GM21528 (cell line): ENCODE data around the gene NUBPL.
"Not testable (repeated sequence)": the region's sequence is repeated elsewhere in the genome, so short reads cannot be mapped to it uniquely, and the experiment has no call there.

Source experiments
- ATAC-seq: cut with Tn5 transposase; IDR thresholded peaks from one replicate; pipeline ENCODE4 v1.9.1; 2021; ENCODE audit warnings: mild to moderate bottlenecking, moderate library complexity; ENCODE audit not compliant: unreplicated experiment, low FRiP score

The NUBPL gene

GRCh38 chr14:31718585-31718984 lies 157.4 kb downstream of the NUBPL start:
- ATAC-seq = no peak

- ATAC-seq = no peak
These were observed 157.8 kb downstream of the NUBPL start for GRCh38 chr14:31718985-31719384.

- ATAC-seq = no peak
These were observed 165.1 kb downstream of the NUBPL start for GRCh38 chr14:31726337-31726736.

GRCh38 chr14:31727797-31728196 lies 166.6 kb downstream of the NUBPL start:
- ATAC-seq = no peak

- no peak for ATAC-seq
These were observed 179.5 kb downstream of the NUBPL start for GRCh38 chr14:31740688-31741087.

GRCh38 chr14:31745741-31746140 lies 184.5 kb downstream of the NUBPL start:
- no peak for ATAC-seq

GRCh38 chr14:31746326-31746725 lies 185.1 kb downstream of the NUBPL start:
- ATAC-seq = no peak

GRCh38 chr14:31749275-31749674 lies 188.1 kb downstream of the NUBPL start:
- ATAC-seq = no peak

- not testable (repeated sequence) for ATAC-seq
These were observed 189.8 kb downstream of the NUBPL start for GRCh38 chr14:31751047-31751446.

GRCh38 chr14:31752867-31753661 lies 191.9 kb downstream of the NUBPL start:
- ATAC-seq = no peak

GRCh38 chr14:31758941-31759340 lies 197.7 kb downstream of the NUBPL start:
- no peak for ATAC-seq

GRCh38 chr14:31760277-31760676 lies 199.1 kb downstream of the NUBPL start:
- no peak for ATAC-seq

GRCh38 chr14:31761325-31761724 lies 200.1 kb downstream of the NUBPL start:
- ATAC-seq = no peak

GRCh38 chr14:31763041-31763440 lies 201.8 kb downstream of the NUBPL start:
- ATAC-seq = no peak

GRCh38 chr14:31766315-31766892 lies 205.2 kb downstream of the NUBPL start:
- ATAC-seq = no peak

GRCh38 chr14:31768355-31768754 lies 207.2 kb downstream of the NUBPL start:
- no peak for ATAC-seq

GRCh38 chr14:31770271-31770670 lies 209.1 kb downstream of the NUBPL start:
- no peak for ATAC-seq

- ATAC-seq = no peak
These were observed 213.4 kb downstream of the NUBPL start for GRCh38 chr14:31774567-31774966.

- ATAC-seq = no peak
These were observed 216.1 kb downstream of the NUBPL start for GRCh38 chr14:31777312-31777711.

GRCh38 chr14:31781578-31781977 lies 220.4 kb downstream of the NUBPL start:
- ATAC-seq = no peak

GRCh38 chr14:31785574-31785973 lies 224.4 kb downstream of the NUBPL start:
- ATAC-seq = no peak

- ATAC-seq = no peak
These were observed 226.2 kb downstream of the NUBPL start for GRCh38 chr14:31787377-31787776.
